GM21381 (cell line): Measurements from ENCODE around the gene ZNF654.
A peak's percentile ranks its signal among the peaks of the same experiment; 100 is the strongest.
"Not testable (repeated sequence)": the region's sequence is repeated elsewhere in the genome, so short reads cannot be mapped to it uniquely, and the experiment has no call there.

ENCODE experiments used
- ATAC-seq: cut with Tn5 transposase; IDR thresholded peaks from one replicate; pipeline ENCODE4 v1.9.1; 2021; ENCODE audit warnings: mild to moderate bottlenecking, moderate library complexity; ENCODE audit not compliant: unreplicated experiment

Gene ZNF654

DNA sequence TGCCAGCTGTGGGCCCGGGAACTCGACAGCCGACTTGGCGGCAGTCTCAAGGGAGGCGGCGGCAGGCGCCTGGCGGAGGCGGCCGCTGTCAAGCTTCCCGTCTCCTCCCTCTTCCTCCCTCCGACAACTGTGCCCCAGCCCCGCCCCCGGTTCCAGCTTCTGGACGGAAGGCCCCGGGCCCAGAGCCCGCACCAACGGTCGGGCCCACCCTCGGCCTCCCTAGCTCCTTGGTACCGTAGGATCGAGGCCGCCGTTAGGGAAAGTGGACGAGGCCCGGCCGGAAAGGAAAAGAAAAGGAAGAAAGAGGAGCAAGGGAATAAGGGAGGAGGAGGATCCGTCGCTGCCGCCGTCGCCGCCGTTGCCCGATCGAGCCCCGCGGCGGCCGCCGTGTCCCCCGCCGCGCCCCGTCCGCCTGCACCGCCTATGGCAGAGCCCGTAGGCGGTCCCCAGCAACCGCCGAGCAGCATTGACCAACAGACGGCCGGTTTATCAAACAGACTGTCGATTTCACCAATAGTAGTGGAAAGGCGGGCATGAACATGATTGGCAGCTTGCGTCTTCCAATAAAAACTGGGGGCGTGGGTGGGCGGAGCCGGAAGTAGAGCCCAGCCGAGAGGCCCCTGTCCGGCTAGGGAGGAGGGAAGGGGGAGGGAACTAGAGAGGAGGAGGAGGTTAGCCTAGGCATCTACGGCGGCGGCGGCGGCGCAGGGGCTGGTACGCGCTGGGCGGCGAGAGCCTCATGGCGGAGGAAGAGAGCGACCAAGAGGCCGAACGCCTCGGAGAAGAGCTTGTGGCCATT is at the start of gene ZNF654, which contains the start of gene CGGBP1:
ZNF654 (plus strand) TSS at position 675 of the 799 bp plus-strand sequence; CDS start at position 740, 65 bp downstream.
CGGBP1 (minus strand) TSS at position 425 of the 799 bp plus-strand sequence. CDS start 3,029 bp downstream, outside the sequence.
- peak; percentile 94 for ATAC-seq

DNA sequence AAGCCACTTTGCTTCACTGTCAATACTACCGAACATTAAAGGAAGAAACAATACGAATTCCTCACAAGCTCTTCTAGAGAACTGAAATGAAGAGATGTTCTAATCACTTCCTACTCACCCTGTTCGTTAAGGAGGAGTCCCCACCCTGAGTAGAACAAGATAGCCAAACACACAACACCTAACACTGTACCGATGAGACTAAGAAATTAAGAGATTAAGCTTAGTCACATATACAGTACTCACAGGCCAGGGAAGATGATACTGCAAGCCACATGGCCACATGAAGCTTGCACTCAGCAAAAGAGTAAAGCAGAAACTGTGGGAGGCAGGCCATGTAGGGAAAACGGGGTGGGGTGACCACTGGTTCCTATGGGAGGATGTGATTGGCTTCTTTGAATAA is 48.2 kb upstream of the ZNF654 start:
- ATAC-seq: no peak

DNA sequence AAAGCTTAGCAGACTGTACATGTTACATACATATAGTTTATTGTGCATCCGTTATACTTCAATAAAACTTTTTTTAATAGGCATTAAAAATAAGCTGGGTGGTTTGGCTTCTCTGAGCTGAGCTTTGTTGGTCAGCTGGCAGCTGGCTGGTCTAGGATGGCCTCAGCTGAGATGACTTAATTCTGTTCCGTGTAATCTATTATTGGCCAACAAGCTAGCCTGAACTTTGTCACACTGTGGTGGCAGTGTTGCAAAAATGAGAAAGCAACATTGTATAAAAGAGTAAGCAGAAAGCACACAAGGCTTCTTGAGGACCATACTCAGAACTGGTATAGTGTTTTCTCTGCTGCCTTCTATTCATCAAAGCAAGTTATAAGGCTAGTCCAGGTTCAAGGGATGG is 45.5 kb upstream of the ZNF654 start:
- no peak for ATAC-seq

DNA sequence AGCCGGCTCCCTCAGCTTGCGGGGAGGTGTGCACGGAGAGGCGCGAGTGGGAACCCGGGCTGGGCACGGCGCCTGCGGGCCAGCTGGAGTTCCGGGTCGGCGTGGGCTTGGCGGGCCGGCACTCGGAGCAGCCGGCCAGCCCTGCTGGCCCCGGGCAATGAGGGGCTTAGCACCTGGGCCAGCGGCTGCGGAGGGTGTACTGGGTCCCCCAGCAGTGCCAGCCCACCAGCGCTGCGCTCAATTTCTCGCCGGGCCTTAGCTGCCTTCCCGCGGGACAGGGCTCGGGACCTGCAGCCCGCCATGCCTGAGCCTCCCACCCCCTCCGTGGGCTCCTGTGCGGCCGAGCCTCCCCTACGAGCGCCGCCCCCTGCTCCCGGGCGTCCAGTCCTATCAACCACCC is 43.4 kb upstream of the ZNF654 start:
- ATAC-seq: not testable (repeated sequence)

- peak; percentile 99 for ATAC-seq
Observed at GRCh38 chr3:88019024-88019423, 40.0 kb upstream of the ZNF654 start.

DNA sequence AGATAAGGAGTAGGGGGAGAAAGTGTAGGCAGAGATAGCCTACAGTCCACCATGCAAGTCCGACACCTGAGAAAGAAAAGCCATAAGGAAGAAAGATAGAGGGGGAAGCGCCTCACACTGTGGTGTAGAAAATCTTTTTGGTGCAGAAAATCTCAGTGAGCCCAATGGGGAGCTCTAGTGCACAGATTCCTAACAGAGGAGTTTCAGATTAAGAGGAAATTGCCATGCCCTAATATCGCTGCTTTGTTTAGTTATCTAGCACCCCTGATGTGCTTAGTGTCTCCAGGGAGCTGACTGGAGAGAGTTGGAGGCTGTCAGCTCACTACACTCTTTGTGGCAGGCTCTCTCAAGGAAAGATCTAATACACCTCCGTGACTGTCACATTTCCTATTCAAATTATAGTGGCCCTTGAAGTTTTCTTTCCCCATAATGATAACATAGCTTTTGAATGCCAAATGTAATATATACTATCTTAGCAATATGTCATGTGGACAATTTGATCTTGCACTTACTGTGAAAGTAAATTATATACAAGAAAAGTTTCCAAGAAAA is 34.0 kb upstream of the ZNF654 start:
- no peak for ATAC-seq

GRCh38 chr3:88028876-88029275 is 30.2 kb upstream of the ZNF654 start:
- ATAC-seq: no peak

GRCh38 chr3:88030210-88030609 is 28.8 kb upstream of the ZNF654 start:
- no peak for ATAC-seq

DNA sequence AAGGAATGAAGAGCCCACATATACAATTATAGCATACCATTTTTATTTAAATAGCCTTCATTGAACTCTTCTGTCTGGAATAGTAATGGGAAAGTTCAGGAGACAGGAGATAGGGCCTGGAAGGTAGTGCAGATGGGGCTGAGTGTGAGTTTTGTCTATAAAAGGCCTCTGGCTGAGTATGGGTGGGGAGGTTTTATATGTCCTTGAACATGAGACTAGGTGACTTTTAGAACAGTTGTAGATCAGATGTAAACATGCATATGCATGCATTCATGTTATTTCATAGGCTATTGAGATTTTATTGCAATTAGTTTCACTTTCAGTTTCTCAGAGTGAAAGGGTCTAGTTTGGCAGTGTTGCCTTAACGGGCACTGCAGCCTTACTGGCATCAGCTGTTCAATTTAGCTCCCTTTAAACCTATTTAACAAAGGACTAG is 27.4 kb upstream of the ZNF654 start:
- peak; percentile 83 for ATAC-seq

DNA sequence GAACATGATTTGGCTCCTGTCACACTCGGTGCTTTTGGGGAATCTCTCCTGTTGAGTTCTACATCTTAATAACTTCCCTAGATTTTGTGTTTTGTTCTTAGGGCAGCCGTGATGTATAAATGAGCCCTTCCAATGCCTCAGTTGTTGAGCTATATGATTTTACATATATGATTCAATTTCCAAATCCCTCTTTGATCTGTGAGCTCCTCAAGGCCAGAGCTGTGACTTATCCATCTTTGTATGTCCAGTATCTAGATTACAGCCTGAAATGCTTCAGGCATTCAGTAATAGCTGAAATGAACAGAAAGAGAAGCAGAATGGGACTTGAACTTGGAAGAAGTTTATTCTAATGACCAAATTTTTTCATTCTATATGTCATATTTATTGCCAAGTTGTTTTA is 26.8 kb upstream of the ZNF654 start:
- ATAC-seq: peak; percentile 12

DNA sequence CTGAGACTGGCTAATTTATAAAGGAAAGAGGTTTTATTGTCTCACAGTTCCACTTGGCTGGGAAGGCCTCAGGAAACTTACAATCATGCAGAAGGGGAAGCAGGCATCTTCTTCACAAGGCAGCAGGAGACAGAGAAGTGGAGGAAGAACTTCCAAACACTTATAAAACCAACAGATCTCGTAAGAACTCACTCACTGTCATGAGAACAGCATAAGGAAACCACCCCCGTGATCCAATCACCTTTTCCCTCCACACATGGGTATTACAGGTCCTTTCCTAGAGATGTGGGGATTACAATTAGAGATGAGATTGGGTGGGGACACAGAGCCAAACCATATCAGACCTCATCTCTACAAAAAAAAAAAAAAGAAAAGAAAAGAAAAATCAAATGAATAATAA is 26.0 kb upstream of the ZNF654 start:
- no peak for ATAC-seq

DNA sequence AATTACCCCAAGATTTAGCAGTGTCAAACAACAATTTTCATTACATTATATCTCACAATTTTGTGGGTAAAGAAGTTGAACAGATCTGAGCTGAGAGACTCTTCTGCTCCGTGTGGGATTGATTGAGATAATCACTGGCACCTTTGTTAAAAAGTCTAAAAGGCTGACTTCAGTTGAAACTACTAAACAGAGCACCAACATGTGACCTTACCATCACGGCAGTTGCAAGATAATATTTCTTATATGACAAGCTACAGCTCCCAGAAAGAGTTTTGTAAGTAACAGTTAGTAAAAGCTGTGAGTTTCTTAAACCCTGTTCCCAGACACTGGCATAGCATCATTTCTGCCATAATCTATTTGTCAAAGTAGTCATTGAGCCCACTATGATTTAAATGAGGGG is 25.2 kb upstream of the ZNF654 start:
- no peak for ATAC-seq

DNA sequence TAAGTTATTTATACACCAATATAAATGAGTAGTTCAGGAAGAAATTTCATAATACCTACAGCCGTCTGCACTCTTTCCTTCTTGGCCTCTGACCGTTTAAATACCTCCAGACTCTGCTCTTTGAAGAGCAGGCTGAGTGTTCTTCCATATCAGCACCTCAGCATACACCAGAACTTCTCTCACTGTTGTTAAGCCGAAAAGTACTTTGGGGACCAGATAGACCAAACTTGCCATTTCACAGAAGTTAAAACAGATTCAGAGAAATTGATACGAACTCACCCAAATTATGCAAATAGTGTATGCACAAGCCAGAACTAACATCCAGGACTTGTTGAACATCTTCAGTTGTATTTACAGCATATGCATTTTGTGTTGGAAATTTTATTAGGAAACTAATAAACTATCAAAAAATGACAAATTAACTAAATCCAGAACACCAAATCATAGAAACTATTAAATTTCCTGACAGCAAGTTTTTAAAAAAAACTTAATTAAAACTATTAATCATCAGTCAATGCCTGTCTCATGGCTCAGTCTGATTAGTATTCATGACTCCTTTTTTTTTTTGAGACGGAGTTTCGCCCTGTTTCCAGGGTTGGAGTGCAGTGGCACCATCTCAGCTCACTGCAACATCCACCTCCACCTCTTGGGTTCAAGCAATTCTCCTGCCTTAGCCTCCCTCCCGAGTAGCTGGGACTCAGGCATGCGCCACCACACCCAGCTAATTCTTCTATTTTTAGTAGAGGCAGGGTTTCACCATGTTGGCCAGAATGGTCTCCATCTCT is 24.4 kb upstream of the ZNF654 start:
- no peak for ATAC-seq

DNA sequence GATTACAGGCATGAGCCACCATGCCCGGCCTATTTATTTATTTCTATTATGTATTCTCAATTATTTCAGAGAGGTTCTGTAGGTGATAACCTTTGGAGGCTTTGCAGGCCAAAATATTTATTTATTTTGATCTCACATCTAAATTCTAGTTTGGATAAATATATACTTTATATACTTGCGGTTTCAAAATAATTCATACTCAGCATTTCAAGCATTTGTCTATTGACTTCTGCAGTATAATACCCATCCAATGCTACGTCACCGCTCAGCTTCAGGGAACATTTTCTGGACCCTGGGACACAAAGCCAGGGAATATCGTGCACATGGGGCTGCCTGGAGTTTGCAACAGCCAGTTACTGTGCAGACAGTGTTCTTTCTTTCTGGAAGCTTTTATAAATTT is 22.8 kb upstream of the ZNF654 start:
- ATAC-seq: no peak

GRCh38 chr3:88038566-88038965 is 20.5 kb upstream of the ZNF654 start:
- ATAC-seq: no peak

DNA sequence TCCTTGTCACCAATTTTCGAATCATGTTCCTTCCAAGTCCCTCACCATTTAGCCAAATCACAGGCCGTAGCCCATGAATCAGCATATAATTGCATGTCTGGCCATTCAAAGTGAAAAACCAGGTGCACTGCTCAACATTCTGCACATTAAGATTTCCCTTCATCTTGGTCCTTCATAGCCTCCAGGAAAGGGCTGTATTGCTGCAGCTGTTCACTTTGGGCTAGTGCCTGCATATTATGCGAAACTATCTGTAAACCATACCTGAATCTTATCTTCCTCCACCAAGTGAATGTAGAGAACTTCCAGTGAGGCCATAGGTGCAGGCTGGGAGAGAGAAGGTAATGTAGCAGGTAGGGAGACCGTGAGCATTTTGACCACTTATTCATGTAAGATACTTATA is 18.5 kb upstream of the ZNF654 start:
- ATAC-seq: no peak

- ATAC-seq: no peak
Observed at GRCh38 chr3:88041005-88041404, 18.1 kb upstream of the ZNF654 start.

DNA sequence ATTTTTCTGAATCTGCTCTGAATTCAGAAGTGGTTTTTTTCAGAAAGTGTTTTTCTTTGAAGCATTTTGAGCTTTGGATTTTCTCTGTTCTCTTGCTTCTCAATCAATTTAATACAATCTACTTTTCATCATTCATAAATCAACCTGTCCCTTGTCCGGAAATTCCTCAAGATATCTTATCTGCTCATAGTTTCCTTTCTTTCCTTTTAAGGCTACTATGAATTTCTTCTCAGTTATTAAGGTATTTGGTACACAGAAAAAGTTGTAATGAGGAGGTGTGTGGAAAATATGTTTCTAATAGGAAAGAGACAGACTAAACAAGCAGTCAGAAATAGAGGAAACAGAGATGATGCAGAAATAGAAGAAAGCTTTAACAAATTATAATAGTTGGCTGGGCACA is 14.6 kb upstream of the ZNF654 start:
- no peak for ATAC-seq

GRCh38 chr3:88046766-88047165 is 12.3 kb upstream of the ZNF654 start:
- no peak for ATAC-seq

DNA sequence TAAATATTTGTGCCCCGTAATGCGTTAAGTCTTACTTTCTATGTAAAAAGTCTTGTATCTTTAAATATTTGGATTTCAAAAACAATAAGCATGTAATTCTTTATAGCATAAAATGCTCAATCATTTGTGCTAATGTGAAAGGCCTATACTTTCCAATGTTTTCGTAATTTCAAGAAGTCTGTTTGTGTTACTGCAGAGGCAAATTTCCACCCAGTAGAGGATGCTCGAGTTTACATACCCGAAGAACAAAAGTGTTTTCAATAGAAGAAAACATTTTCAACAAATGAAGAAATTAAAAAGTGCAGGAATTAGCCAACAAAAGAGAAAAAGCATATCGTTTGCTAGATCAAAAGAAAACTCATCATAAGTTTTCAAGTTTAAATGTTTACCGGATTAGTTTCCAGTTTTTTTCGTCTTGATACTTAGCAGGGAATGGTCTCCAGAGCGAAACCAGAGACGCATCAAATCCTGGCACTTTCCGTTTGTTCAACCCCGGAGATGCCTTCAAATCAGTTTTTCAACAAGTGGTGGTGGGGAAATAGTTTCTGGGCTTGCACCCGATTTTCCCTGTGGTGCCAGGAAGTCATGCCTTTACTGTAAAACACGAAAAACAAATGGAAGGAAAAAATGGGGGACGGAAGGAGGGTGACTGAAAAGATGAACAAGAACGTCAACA is 1.3 kb upstream of the ZNF654 start:
- ATAC-seq: no peak

DNA sequence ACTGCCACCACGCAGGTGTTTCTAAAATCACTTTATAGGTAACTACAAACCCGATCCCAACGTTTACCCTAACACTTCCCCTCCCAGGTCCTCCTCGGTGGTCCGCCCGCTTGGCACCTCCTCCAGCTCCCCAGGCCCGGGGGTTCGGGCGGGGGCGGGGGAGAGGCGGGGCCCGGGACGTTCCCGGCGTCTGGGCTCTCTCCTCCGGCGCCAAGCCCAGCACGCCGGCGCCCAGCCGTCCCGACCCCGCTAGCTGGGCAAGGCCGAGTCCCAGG is 812 bp upstream of the ZNF654 start:
- peak; percentile 19 for ATAC-seq
